Astrocyte (in vitro differentiated cells and primary cell): Measurements from ENCODE around the gene SLC36A3. TPM values are rescaled to one million over a fixed set of nuclear protein-coding genes. Genes with fewer than 3 reads are reported as not detected.

Source experiments
- DNase-seq: peaks from one replicate; pipeline ENCODE4 v3.0.0-alpha.2; 2010; ENCODE audit warnings: low read depth
- FAIRE-seq: peaks from 2 replicates; lab custom pipeline; 2011; peaks lifted over from hg19 to GRCh38; lab: Jason Lieb, UNC
- H2AFZ ChIP-seq: 2 replicates; pipeline ENCODE4 v1.6.0; 2012; ENCODE audit warnings: low read depth, low read length, inconsistent platforms
- H3K27ac ChIP-seq: 2 replicates; pipeline ENCODE4 v1.5.1; 2011; ENCODE audit warnings: low read depth, low read length, inconsistent platforms
- H3K27me3 ChIP-seq: 2 replicates; pipeline ENCODE4 v1.6.0; 2011; ENCODE audit warnings: low read length, inconsistent platforms; ENCODE audit not compliant: insufficient read depth
- H3K36me3 ChIP-seq: 2 replicates; pipeline ENCODE4 v1.5.1; 2011; ENCODE audit warnings: low read length, inconsistent platforms; ENCODE audit not compliant: insufficient read depth
- H3K4me1 ChIP-seq: 2 replicates; pipeline ENCODE4 v1.5.1; 2011; ENCODE audit warnings: low read length, inconsistent platforms; ENCODE audit not compliant: insufficient read depth
- H3K4me2 ChIP-seq: 2 replicates; pipeline ENCODE4 v1.6.0; 2012; ENCODE audit warnings: low read length, inconsistent platforms
- H3K4me3 ChIP-seq: 2 replicates; pipeline ENCODE4 v1.5.1; 2011; ENCODE audit warnings: low read depth, mild to moderate bottlenecking, low read length, inconsistent platforms; ENCODE audit not compliant: insufficient read depth
- H3K79me2 ChIP-seq: 2 replicates; pipeline ENCODE4 v1.6.0; 2012; ENCODE audit warnings: mild to moderate bottlenecking, low read length, inconsistent platforms; ENCODE audit not compliant: insufficient read depth
- H3K9ac ChIP-seq: 2 replicates; pipeline ENCODE4 v1.6.0; 2012; ENCODE audit warnings: mild to moderate bottlenecking, low read length, inconsistent platforms
- H3K9me3 ChIP-seq: 2 replicates; pipeline ENCODE4 v1.5.1; 2012; ENCODE audit warnings: low read depth, mild to moderate bottlenecking, low read length, inconsistent platforms; ENCODE audit not compliant: insufficient read depth
- H4K20me1 ChIP-seq: 2 replicates; pipeline ENCODE4 v1.6.0; 2012; ENCODE audit warnings: low read length, inconsistent platforms; ENCODE audit not compliant: insufficient read depth
- H3K27ac Mint-ChIP-seq: one replicate; pipeline ENCODE4 v1.8.0; 2021; ENCODE audit warnings: mild to moderate bottlenecking, mixed read lengths; ENCODE audit not compliant: unreplicated experiment
- H3K27me3 Mint-ChIP-seq: one replicate; pipeline ENCODE4 v1.8.0; 2021; ENCODE audit warnings: low read depth, mixed read lengths; ENCODE audit not compliant: unreplicated experiment
- H3K36me3 Mint-ChIP-seq: one replicate; pipeline ENCODE4 v1.8.0; 2021; ENCODE audit warnings: low read depth, mixed read lengths; ENCODE audit not compliant: unreplicated experiment
- H3K4me1 Mint-ChIP-seq: one replicate; pipeline ENCODE4 v1.8.0; 2021; ENCODE audit warnings: low read depth, mixed read lengths; ENCODE audit not compliant: unreplicated experiment
- H3K4me3 Mint-ChIP-seq: one replicate; pipeline ENCODE4 v1.8.0; 2021; ENCODE audit warnings: mild to moderate bottlenecking, moderate library complexity, mixed read lengths; ENCODE audit not compliant: unreplicated experiment
- H3K9me3 Mint-ChIP-seq: one replicate; pipeline ENCODE4 v1.8.0; 2021; ENCODE audit warnings: mild to moderate bottlenecking, mixed read lengths; ENCODE audit not compliant: unreplicated experiment
- CTCF ChIP-seq: IDR thresholded peaks from 2 replicates; pipeline ENCODE4 v1.5.1; 2011; ENCODE audit warnings: low read depth, mild to moderate bottlenecking, inconsistent platforms, low read length, moderate library complexity; ENCODE audit not compliant: insufficient read depth
- EZH2 ChIP-seq: IDR thresholded peaks from 2 replicates; pipeline ENCODE4 v1.6.1; 2012; ENCODE audit warnings: mild to moderate bottlenecking, low read length, inconsistent platforms; ENCODE audit not compliant: insufficient read depth
- total RNA-seq: library from RNA; stranded (reverse); gene quantifications from 2 replicates; pipeline ENCODE4 v1.2.1, GENCODE V29; 2021

Gene SLC36A3
- total RNA-seq, 1 donor from 2014 or later: not detected

DNA sequence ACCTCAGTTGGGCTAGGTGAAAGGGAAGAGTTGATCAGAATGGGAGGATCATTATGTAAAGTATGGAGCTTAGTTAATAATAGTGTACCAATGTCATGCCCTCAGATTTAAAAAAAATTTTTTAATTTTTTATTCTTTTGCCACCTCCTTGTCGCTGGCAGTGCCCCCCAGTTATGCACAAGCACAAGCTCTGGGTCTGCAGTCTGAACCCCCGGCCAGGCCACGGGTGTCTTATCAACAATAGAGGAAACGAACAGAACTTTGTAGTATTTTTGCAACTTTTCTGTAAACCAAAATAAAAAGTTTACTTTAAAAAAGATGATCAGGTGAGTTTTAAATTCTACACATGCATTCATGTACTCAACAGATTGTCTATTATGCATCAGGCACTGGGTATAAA lies 51.9 kb downstream of the SLC36A3 start:
- Histone ChIP-seq H3K9ac (no peak overlapping the region), H3K36me3 (no peaks in the 10 kb centered on the region), H4K20me1 (no peaks in the 10 kb centered on the region), H3K4me2 (no peak overlapping the region), H3K4me3 (no peak overlapping the region), H3K27me3 (peaks cover 9% of the 10 kb centered on the region), H3K4me1 (peaks cover 7% of the 10 kb centered on the region), H3K79me2 (peaks cover 5% of the 10 kb centered on the region), H3K27ac (no peak overlapping the region), H2AFZ (no peak overlapping the region), H3K9me3 (no peaks in the 10 kb centered on the region)
- peaks cover 7% of the 10 kb centered on the region for H3K4me1 Mint-ChIP-seq
- TF ChIP-seq CTCF: no peak
- no peak for TF ChIP-seq EZH2
- H3K4me3 Mint-ChIP-seq: no peak overlapping the region
- H3K36me3 Mint-ChIP-seq: no peaks in the 10 kb centered on the region
- peaks cover 17% of the 10 kb centered on the region for H3K27me3 Mint-ChIP-seq
- H3K27ac Mint-ChIP-seq: no peak overlapping the region
- FAIRE-seq (no peak), DNase-seq (no peak)
- peaks cover 2% of the 10 kb centered on the region for H3K9me3 Mint-ChIP-seq

GRCh38 chr5:151251001-151251551 lies 52.5 kb downstream of the SLC36A3 start:
- Histone ChIP-seq H3K4me1 (peaks cover 7% of the 10 kb centered on the region), H2AFZ (no peak overlapping the region), H4K20me1 (no peaks in the 10 kb centered on the region), H3K9ac (no peak overlapping the region), H3K27me3 (peaks cover 9% of the 10 kb centered on the region), H3K79me2 (peaks cover 5% of the 10 kb centered on the region), H3K4me3 (no peak overlapping the region), H3K4me2 (no peak overlapping the region), H3K9me3 (no peaks in the 10 kb centered on the region), H3K27ac (no peak overlapping the region), H3K36me3 (no peaks in the 10 kb centered on the region)
- H3K4me3 Mint-ChIP-seq: no peak overlapping the region
- H3K9me3 Mint-ChIP-seq: peaks cover 2% of the 10 kb centered on the region
- FAIRE-seq (no peak), DNase-seq (no peak)
- H3K36me3 Mint-ChIP-seq: no peaks in the 10 kb centered on the region
- peaks cover 7% of the 10 kb centered on the region for H3K4me1 Mint-ChIP-seq
- H3K27me3 Mint-ChIP-seq: peaks cover 17% of the 10 kb centered on the region
- TF ChIP-seq CTCF: no peak
- no peak for TF ChIP-seq EZH2
- H3K27ac Mint-ChIP-seq: peak overlapping the region; percentile 47

GRCh38 chr5:151250346-151251000 lies 53.1 kb downstream of the SLC36A3 start:
- H4K20me1 ChIP-seq: no peaks in the 10 kb centered on the region
- Mint-ChIP-seq H3K27ac (peak overlapping the region; percentile 47), H3K4me1 (peaks cover 7% of the 10 kb centered on the region), H3K36me3 (no peaks in the 10 kb centered on the region), H3K9me3 (peaks cover 3% of the 10 kb centered on the region), H3K4me3 (no peak overlapping the region), H3K27me3 (peaks cover 21% of the 10 kb centered on the region)
- peaks cover 7% of the 10 kb centered on the region for H3K4me1 ChIP-seq
- no peak overlapping the region for H3K27ac ChIP-seq
- FAIRE-seq: no peak
- no peak overlapping the region for H3K9ac ChIP-seq
- no peaks in the 10 kb centered on the region for H3K36me3 ChIP-seq
- peaks cover 5% of the 10 kb centered on the region for H3K79me2 ChIP-seq
- TF ChIP-seq EZH2: no peak
- no peak for TF ChIP-seq CTCF
- no peak overlapping the region for H3K4me2 ChIP-seq
- H3K4me3 ChIP-seq: no peak overlapping the region
- no peak overlapping the region for H2AFZ ChIP-seq
- DNase-seq: no peak
- H3K27me3 ChIP-seq: peaks cover 9% of the 10 kb centered on the region
- H3K9me3 ChIP-seq: no peaks in the 10 kb centered on the region
